Stimulated activated CD4-positive, alpha-beta T cell treated with anti-CD3 and anti-CD28 coated beads, Interleukin-4, amount 100 ng/mL, for 48 hours (primary cell): ENCODE measurements around the gene FGD2.

ENCODE experiments used
- DNase-seq, 2 donors: peaks; one replicate each; pipeline ENCODE4 v3.0.0-alpha.2; 2020; ENCODE audit warnings: low read depth in 2 of 2

Gene FGD2

DNA sequence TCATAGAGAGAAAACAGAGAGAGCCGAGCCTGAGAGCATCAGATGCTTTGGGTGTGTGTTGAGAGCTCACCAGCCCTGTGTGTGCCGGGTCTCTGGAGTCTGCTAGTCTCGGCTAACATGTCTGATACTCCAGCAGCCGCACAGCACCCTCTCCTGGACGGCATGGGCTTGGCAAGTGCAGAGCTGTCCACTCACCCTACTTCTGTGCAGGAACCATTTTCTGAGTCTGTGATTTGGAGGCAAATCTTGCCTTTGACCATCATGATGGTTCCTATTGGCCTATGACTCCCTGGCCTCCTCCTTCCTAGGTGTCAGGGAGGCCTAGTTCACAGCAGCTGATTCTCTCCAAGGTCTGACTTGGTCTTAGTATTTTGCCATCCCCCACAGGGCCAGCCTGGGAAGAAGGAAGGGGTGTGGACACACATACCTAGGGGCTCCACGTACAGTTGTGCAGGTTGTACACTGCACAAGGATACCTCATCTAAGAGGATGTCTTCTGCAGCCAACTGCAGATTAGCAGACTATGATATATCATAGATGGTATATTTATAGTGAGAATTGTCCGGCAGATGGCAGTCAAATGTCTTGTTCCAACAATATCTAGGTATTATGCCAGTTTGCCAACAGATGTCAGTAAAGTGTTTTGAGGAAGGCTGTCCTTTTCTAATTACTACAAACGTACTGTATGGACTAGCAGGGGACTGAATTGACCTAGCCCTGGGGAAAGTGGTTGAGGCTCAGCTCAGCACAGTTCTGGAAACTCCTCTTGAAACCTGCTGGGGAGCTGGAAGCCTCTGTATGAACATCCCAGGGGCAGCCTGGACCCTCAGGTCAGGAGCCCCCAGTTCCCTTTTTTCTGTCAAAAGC is 13.0 kb downstream of the FGD2 start:
- DNase-seq, result peak; percentile 88 to 89

DNA sequence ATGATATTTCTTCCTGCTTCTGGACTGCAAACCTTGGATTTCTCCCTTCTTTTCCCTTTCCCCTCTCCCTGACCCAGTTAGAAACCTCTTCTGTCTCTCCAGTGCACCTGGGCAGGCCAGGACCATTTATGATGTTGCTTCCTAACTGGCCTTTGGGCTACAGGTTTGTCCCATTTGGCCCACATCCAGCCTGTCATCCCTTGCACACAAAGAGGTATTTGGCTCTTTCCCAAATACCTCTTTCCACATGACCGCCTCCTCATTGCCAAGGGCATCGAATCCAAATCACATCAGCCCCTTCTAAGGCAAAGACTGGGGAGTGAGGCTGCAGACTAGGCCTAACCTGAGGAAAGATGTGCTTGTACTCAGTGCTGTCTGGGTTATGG is 13.6 kb downstream of the FGD2 start:
- no peak for DNase-seq

DNA sequence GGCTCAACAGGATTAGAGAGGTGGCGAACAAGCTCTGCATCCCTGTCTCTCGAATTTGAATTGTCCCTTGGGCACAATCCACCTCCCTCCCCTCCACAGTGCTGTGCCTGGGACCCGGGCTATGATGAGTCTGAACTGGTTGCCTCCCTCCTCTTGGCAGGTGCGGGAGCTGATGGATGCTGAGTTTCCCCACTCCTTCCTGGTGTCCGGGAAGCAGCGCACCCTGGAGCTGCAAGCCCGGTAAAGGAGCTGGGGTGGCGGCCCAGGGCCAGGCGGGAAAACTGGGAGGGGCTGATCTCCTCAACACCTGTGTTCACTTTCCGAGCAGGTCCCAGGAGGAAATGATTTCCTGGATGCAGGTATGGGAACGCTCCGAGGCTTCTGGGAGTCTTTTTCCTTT is 14.9 kb downstream of the FGD2 start:
- no peak for DNase-seq

DNA sequence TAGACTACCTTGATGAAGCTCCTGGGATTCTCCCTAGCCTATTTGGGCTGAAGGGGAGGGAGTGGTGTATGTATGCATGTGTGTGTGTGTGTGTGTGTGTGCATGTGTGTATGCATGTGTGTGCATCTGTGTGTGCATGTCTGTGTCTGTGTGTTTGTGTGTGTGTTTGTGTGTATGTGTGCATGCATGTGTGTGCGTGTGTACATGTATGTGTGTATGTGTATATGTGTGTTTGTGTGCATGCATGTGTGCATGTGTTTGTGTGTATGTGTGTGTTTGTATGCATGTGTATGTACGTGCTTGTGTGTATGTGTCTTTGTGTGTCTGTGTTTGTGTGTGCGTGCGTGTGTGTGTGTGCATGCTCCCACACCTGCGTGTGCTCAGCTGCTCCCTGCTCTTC is 15.4 kb downstream of the FGD2 start:
- no peak for DNase-seq

DNA sequence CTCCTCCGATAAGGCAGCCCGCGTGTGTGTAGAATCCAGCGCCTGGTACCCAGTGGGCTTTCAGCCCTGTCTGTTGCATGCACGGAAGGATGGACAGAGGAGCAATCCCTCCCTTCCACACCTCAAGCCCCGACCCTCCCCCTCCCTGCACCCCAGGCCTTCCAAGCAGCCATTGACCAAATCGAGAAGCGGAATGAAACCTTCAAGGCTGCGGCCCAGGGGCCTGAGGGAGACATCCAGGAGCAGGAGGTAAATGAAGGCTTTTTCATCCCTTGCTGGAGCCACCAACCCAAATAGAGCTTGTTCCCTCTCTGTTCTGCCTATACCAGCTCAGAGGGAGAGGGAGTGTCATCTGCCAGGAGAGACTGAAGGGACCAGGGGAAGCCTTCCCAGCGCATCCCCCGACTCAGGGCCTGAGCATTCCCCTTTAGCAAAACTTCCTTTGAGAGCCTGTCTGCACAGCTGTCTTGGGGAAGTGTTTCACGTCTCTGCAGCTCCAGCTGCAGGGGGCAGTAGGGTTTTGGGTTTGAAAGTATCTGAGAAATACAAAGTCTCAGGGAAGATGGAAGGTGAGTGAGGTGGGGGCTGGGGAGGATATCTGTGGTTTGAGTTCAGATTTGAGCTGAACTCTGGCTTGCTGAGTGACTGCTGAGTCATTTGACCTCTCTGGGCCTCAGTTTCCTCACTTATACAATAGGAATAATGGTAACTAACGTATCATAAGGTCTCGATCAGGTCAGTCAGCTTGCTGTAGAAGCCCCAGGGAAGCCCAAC is 16.1 kb downstream of the FGD2 start:
- peak; percentile 41 to 64 for DNase-seq

DNA sequence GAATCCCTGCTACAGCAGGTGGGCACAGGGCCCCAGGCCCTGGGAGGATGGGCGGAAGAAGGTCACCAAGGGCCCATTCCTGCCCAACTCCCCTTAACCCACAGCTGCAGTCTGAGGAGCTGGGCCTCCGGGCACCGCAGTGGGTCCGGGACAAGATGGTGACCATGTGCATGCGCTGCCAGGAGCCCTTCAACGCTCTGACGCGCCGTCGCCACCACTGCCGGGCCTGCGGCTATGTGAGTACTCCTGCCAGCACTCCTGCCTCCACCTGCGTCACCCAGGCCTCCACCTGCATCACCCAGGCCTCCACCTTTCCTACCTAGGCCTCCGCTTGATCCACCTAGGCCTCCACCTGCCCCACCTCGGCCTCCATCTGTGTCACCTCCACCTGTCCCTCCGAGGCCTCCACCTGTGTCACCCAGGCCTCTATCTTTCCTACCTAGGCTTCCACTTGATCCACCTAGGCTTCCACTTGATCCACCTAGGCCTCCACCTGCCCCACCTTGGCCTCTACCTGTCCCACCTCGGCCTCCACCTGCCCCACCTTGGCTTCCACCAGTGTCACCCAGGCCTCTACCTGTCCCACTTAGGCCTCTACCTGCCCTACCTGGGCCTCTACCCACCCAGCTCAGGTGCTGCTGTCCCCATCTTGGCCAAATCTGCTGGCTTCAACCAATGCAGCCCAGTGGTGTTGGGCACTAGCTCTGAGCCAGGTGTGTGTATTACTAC is 16.8 kb downstream of the FGD2 start:
- DNase-seq, result no peak

DNA sequence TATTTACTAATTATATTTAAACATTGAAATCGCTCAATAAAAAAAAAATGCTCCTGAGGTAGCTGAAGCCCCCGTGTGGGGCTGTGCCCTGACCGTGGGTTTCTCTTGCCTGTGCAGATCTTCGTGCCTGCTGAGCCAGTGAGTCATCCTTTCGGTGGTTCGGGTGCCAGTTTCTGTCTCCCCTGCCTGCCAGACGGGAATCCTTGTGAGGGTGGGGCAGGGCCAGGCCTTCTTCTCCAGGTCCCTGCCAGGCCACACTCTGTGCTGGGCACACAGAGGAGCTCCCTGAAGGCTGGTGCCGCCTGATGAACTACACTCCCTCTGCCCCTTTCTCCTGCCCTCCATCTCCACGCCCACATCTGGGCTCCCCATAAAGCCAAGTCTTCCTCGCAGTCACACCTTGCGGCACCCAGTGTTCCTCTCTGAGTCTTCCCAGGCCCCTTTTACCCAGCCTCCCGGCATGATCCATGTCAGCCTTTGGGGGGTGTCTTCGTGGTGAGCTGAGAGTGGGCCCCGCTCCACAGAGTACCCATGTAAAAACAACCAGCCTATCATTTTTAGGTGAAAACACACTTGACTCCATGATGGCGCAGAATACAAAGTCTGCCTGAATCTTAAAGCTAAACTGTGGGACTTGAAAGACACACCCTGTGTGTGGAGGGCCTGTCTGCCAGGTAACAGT is 19.3 kb downstream of the FGD2 start:
- DNase-seq, result peak; percentile 45 to 56

DNA sequence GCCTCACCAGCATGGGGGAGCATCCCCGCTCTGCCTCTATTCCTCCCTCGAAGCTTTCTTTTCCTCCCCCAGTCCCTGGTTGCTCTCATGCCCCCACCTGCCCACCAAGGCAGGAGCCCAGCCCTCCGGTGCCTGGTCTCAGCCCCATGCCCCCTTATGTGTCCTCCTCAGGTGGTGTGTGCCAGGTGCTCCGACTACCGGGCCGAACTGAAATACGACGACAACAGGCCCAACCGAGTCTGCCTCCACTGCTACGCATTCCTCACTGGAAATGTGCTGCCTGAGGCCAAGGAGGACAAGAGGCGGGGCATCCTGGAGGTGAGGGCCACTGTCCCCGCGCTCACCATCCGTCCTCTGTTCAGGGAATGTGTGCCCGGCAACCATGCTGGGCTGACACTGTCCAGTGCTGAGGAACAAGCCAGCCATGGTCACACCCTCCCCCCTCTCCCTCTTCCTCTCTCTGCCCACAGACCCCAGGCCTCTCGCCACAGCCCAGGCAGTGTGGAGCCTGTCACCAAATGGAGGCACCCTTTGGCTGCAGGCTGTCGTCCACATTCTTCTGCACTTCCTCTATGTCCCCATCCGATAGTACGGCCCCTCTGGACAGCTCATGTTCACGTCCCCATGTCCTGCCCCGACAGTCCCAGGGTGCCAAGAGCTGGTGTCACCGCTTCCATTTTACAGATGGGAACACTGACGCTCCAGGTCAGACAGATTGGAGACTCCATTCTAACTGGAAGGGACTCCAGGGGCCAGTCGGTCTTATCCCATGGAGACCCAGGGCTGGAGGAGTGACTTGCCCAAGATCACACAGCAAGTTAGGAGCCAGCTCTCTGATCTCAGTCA is 20.4 kb downstream of the FGD2 start:
- DNase-seq, result no peak

DNA sequence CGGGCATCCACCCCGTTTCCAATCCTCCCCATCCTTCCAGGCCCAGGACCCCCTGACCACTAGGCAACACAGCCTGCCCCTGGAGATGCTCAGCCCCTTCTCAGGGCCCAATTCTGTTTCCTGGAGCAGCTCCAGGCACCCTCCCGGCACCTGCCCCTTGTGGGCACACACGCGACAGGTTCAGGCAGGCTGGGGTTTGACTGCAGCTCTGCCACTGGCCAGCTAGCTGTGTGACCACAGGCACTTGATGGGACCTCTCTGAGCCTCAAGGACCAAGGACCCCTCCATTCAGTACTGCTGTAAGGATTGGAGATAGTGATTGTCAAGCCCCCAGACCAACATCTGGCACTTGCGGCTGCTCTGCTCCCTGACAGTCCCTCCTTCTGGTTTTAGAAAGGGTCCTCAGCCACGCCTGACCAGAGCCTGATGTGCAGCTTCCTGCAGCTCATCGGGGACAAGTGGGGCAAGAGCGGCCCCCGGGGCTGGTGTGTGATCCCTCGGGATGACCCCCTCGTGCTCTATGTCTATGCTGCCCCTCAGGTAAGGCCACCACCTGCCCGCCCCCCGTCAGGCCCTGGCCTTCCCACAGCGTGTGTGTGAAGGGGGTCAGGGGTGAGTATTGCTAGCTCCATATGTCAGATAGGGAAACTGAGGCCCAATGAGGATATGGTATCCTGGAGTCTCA is 21.7 kb downstream of the FGD2 start:
- DNase-seq, result no peak

DNA sequence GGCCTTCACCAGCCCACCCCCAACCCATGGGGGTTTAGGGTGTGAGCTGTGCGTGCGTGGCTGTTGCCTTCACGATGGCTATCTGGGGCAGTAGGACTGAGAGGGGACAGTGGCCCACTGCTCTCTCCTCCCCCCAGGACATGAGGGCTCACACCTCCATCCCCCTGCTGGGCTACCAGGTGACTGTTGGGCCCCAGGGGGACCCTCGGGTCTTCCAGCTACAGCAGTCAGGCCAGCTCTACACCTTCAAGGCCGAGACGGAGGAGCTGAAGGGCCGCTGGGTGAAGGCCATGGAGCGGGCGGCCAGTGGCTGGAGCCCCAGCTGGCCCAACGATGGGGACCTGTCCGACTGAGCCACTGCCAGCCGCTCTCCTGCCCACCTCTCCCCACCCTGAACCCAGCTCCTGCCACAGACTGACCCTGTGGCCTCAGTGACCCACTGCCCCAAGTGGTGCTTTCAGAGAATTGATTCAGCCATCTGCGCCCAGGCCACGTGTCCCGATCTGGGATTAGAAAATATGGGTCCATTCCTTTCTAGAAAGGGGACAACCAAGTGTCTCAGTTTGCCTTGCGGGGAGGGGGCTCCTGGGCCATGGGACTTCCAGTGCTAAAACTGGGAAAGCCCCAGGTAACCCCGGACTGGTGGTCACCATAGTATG is 22.5 kb downstream of the FGD2 start:
- DNase-seq, result no peak

DNA sequence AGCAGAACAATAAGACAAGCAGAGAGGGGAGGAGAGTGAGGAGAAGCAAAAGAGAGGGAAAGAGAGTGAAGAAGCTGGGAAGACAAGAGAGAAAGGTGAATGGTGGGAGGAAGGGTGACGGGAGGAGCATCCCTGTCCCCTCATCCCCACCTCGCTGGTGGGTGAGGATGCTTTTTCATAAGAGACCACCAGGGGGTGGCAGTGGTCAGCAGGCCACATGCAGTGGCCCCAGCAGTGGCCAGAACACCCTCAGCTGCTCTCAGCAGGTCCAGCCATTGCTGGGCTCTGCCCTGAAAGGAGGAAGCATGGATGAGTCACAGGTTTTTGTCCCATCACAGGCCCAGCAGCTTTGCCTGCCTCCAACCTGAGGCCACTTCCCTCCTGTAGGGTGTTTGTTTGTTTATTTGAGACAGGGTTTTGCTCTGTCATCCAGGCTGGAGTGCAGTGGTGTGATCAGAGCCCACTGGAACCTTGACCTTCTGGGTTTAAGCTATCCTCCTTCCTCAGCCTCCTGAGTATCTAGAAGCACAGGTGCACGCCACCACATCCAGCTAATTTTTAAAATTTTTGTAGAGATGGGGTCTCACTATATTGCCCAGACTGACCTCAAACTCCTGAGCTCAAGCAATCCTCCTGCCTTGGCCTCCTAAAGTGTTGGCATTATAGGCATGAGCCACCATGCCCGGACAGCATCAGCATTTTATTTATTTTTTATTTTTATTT is 24.0 kb downstream of the FGD2 start:
- no peak for DNase-seq

DNA sequence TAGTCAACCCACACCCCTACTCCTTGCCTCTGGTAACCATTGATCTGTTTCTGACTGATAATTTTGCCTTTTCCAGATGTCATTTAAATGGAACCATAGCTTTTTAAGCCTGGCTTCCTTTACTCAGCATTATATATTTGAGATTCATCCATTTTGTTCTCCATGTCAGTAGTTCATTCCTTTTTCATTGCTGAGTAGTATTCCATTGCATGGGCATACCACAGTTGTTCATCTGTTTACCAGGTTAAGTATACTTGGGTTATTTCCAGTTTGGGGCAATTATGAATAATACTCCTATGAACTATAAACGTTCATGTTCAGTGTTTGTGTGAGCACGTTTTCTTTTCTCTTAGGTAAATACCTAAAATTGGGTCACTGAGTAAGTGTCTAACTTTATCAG is 25.1 kb downstream of the FGD2 start:
- DNase-seq, result no peak

DNA sequence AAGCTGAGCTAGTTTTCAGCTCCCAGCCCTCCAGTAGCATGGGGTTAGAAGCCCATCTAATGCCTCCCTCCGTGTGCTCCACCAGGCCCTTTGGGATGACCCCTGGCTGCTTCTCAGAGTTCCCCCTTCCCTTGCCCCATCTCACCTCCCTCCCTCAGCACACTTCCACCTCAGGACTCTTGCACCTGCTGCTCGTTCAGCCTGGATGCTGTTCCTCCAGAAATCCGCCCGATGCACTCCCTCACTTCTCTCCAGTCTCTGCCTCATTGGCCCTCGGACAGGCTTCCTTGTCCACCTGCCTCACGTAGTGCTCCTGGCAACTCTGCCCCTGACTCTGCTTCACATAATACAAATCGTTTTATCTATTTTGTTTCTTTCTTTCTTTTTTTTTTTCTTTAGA is 26.8 kb downstream of the FGD2 start:
- no peak for DNase-seq

DNA sequence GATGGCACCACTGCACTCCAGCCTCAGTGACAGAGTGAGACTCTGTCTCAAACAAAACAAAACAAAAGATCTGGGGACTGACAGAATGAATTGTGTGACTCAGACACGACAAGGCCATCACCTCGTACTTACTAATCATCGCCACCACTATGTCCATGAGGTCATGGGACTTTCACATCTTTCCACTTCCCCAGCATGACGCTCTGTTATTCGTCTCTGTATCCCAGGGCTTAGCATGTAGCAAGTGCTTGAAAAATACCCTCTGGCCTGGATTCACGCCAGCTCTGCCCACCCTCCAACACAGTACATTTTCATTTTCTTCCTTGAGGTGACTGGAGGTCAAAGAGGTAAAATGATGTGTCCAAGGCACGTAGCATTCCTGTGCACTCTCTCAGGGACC is 27.8 kb downstream of the FGD2 start:
- peak in 1 of 2 donors; percentile 52 for DNase-seq

DNA sequence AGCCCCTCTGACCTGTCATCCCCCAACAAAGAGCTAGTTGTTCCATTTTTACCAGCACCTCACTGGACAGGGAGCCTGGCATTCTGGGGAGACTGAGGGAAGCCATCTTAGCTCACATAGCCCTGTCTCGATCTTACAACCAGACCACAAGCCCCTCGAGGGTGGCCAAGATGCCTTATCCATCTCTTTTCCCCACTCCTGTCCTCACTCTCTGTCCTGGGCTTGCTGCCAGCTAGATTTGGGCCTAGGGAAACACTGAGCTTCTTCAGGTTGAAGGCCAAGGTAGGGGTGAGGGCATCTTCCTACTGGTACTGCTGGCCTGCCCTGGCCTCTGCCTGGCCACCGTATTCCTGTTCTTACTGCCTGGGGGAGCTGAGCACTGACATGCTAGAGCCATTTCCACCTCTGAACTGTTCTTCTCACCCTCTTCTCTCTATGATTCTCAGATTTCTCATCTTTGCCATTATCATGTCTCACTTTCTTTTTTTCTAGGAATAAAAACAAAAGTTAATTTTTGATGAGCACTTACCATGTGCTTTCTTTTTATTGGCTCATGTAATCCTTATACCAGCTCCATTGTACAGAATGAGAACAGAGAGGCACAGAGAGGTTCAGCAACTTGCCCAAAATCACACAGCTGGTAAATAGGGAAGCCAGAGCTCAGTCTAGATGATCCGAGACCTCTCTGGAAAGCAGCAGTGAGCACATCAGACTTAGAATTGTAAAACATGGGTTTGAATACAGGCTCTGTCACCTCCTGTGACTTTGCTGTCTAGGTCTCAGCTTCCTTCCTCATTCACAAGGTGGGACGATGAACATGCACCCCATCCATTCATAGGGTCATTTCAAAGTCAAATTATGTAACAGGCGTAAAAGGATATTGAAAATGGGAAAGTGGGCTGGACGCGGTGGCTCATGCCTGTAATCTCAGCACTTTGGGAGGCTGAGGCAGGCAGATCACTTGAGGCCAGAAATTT is 28.7 kb downstream of the FGD2 start:
- no peak for DNase-seq

DNA sequence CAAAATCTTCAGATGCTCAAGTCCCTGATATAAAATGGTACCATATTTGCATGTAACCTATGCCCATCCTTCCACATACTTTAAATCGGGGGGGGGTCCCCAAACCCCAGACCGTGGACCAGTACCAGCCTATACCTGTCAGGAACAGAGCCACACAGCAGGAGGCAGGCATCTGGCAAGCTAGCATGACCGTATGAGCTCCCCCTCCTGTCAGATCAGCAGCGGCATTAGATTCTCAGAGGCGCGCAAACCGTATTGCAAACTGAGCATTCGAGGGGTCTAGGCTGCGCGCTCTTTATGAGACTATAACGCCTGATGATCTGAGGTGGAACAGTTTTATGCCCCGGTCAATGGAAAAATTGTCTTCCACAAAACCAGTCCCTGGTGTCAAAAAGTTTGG is 30.7 kb downstream of the FGD2 start:
- no peak for DNase-seq

DNA sequence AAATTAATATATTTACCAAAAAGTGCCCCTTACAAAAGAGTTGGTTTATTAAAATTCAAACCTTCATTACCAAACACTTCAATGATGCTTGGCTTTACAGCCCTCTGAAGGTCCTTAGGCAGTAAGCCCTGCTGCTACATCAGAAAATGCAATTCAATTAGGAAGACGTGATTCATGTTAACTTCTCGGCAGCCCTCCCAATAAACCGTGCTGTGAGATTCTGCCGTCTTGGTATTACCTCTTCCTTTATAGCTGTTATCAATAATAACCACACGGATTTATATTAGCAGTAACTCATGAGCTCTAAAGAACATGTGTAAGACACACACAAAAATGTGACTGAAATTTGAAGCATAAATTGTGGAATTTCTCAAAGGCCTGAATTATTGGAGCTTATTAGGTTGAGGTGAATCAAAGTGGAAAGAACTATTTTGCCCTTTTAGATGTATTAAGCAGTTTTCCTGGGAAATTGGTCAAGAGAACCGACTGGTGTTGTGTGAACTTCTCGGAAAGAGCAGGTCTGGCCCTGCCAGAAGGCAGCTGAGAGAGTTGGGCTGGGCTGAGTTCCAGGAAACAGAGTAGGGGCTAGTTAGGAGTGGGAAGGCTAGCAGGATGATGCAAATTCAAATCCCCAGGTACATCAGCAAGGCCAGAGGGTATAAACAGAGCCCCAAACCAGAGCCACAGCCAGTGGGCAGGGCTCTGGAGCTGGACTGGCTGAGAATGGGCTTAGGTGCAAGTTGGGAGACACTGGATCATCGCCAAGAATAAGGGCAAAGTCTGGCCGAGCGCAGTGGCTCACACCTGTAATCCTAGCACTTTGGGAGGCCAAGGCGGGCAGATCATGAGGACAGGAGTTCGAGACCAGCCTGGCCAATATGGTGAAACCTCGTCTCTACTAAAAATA is 33.1 kb downstream of the FGD2 start:
- DNase-seq, result no peak
